Astrocyte of the cerebellum (primary cell): ENCODE data around the gene CHST4.
A peak's percentile ranks its signal among the peaks of the same experiment; 100 is the strongest.

Experiments
- DNase-seq: peaks from one replicate; pipeline ENCODE4 v3.0.0-alpha.2; 2011; ENCODE audit warnings: low read depth
- H3K4me3 ChIP-seq: 2 replicates; pipeline ENCODE4 v1.5.1; 2011; ENCODE audit warnings: mild to moderate bottlenecking, low read depth, low read length, moderate library complexity
- CTCF ChIP-seq: IDR thresholded peaks from 2 replicates; pipeline ENCODE4 v1.5.1; 2012; ENCODE audit warnings: low read length, low read depth, moderate library complexity, mild to moderate bottlenecking; ENCODE audit errors: missing control alignments
- in situ Hi-C: cut with HindIII; loops from 2 replicates; pipeline ENCODE4 v1.10.0; 2017; ENCODE audit warnings: low sequenced_read_pairs

CHST4 gene

GRCh38 chr16:71565812-71566700 lies 39.8 kb downstream of the CHST4 start:
- TF ChIP-seq CTCF, result no peak
- DNase-seq, result no peak
- in situ Hi-C loops, result no loop called here
- H3K4me3 ChIP-seq, result no peak overlapping the region

GRCh38 chr16:71567931-71568330 lies 41.7 kb downstream of the CHST4 start:
- no peak for DNase-seq
- H3K4me3 ChIP-seq, result no peak overlapping the region
- in situ Hi-C loops, result no loop called here
- TF ChIP-seq CTCF, result no peak

- TF ChIP-seq CTCF, result no peak
- peak; percentile 15 for DNase-seq
- in situ Hi-C loops, result no loop called here
Measured at GRCh38 chr16:71568551-71568950, 42.3 kb downstream of the CHST4 start.

GRCh38 chr16:71569621-71570020 lies 43.4 kb downstream of the CHST4 start:
- in situ Hi-C loops, result no loop called here

More at GRCh38 chr16:71568551-71568950, 42.3 kb downstream of the CHST4 start:
- H3K4me3 ChIP-seq, result no peak overlapping the region

GRCh38 chr16:71570144-71570543 lies 43.9 kb downstream of the CHST4 start:
- in situ Hi-C loops, result no loop called here
- no peak for TF ChIP-seq CTCF
- DNase-seq, result no peak

More at GRCh38 chr16:71569621-71570020, 43.4 kb downstream of the CHST4 start:
- no peak for DNase-seq
- H3K4me3 ChIP-seq, result no peak overlapping the region
- no peak for TF ChIP-seq CTCF

GRCh38 chr16:71572497-71573116 lies 46.4 kb downstream of the CHST4 start:
- TF ChIP-seq CTCF, result no peak
- no peak for DNase-seq
- H3K4me3 ChIP-seq, result no peak overlapping the region
- in situ Hi-C loops, result no loop called here

More at GRCh38 chr16:71570144-71570543, 43.9 kb downstream of the CHST4 start:
- no peak overlapping the region for H3K4me3 ChIP-seq
